Liver (tissue), 9 donors: Measurements from ENCODE around the gene NOTCH4. TPM values are rescaled to one million over a fixed set of nuclear protein-coding genes. Genes with fewer than 3 reads are reported as not detected.
"Not testable (repeated sequence)": the region's sequence is repeated elsewhere in the genome, so short reads cannot be mapped to it uniquely, and the experiment has no call there.

Source experiments
- DNase-seq: peaks from one replicate; pipeline ENCODE4 v3.0.0-alpha.2; 2017; ENCODE audit warnings: low spot score
- H3K27ac ChIP-seq, 2 donors: one replicate each; pipeline ENCODE4 v1.7.0; 2013; ENCODE audit warnings: inconsistent platforms in 2 of 2, low read length in 2 of 2, control low read depth in 1 of 2, low read depth in 1 of 2, mild to moderate bottlenecking in 1 of 2
- H3K27me3 ChIP-seq, 4 donors: one replicate each; pipeline versions ENCODE4 v1.6.1 to v1.7.0; 2013; ENCODE audit warnings: low read length in 3 of 4, inconsistent platforms in 1 of 4, mild to moderate bottlenecking in 1 of 4, moderate library complexity in 1 of 4; ENCODE audit not compliant: control insufficient read depth in 4 of 4, insufficient read depth in 4 of 4
- H3K36me3 ChIP-seq, 4 donors: one replicate each; pipeline versions ENCODE4 v1.6.1 to v1.7.0; 2013; ENCODE audit warnings: low read length in 3 of 4, mild to moderate bottlenecking in 3 of 4, low read depth in 1 of 4, moderate library complexity in 1 of 4; ENCODE audit not compliant: control insufficient read depth in 4 of 4, insufficient read depth in 3 of 4
- H3K4me1 ChIP-seq, 4 donors: one replicate each; pipeline versions ENCODE4 v1.6.1 to v1.7.0; 2013; ENCODE audit warnings: low read length in 3 of 4, mild to moderate bottlenecking in 3 of 4, moderate library complexity in 1 of 4; ENCODE audit not compliant: control insufficient read depth in 4 of 4, insufficient read depth in 4 of 4
- H3K4me3 ChIP-seq, 3 donors: one replicate each; pipeline versions ENCODE4 v1.6.1 to v1.7.0; 2013; ENCODE audit warnings: low read length in 3 of 3, control low read depth in 1 of 3, low read depth in 1 of 3, mild to moderate bottlenecking in 1 of 3
- H3K9ac ChIP-seq, 2 donors: one replicate each; pipeline ENCODE4 v1.7.0; 2013; ENCODE audit warnings: low read length in 2 of 2, mild to moderate bottlenecking in 2 of 2, moderate library complexity in 2 of 2, control low read depth in 1 of 2, low read depth in 1 of 2
- H3K9me3 ChIP-seq, 4 donors: one replicate each; pipeline versions ENCODE4 v1.6.1 to v1.7.0; 2013; ENCODE audit warnings: low read length in 3 of 4; ENCODE audit not compliant: control insufficient read depth in 4 of 4
- ATF3 ChIP-seq: IDR thresholded peaks from 2 replicates; pipeline ENCODE4 v1.6.1; 2016; ENCODE audit warnings: antibody characterized with exemption
- CTCF ChIP-seq: fragments of 150-350 bp; IDR thresholded peaks from 2 replicates; pipeline ENCODE4 v1.5.1; 2017; ENCODE audit warnings: improper control_type of control experiment, low read depth, low read length; ENCODE audit not compliant: missing input control
- EGR1 ChIP-seq, 2 donors: IDR thresholded peaks; 2 replicates each; pipeline ENCODE4 v1.6.1; 2016 to 2018; ENCODE audit warnings: antibody characterized with exemption in 2 of 2, low read depth in 2 of 2
- FOXA1 ChIP-seq: IDR thresholded peaks from 2 replicates; pipeline ENCODE4 v1.6.1; 2016; ENCODE audit warnings: antibody characterized with exemption
- GABPA ChIP-seq, 2 donors: IDR thresholded peaks in 1 of 2; conservative IDR thresholded peaks in 1 of 2; 2 replicates each; pipeline ENCODE4 v1.6.1; 2016; ENCODE audit warnings: antibody characterized with exemption in 2 of 2, mild to moderate bottlenecking in 1 of 2, moderate library complexity in 1 of 2
- HNF4A ChIP-seq, 2 donors: conservative IDR thresholded peaks; 2 replicates each; pipeline ENCODE4 v1.6.1; 2016; ENCODE audit warnings: antibody characterized with exemption in 2 of 2, mild to moderate bottlenecking in 2 of 2
- JUND ChIP-seq, 2 donors: IDR thresholded peaks; 2 replicates each; pipeline ENCODE4 v1.6.1; 2016; ENCODE audit warnings: antibody characterized with exemption in 2 of 2
- NR2F2 ChIP-seq: IDR thresholded peaks from 2 replicates; pipeline ENCODE4 v1.6.1; 2016; ENCODE audit warnings: antibody characterized with exemption
- RAD21 ChIP-seq, 2 donors: IDR thresholded peaks; 2 replicates each; pipeline ENCODE4 v1.6.1; 2016; ENCODE audit warnings: antibody characterized with exemption in 2 of 2, mild to moderate bottlenecking in 2 of 2
- REST ChIP-seq: IDR thresholded peaks from 2 replicates; pipeline ENCODE4 v1.6.1; 2016; ENCODE audit warnings: antibody characterized with exemption, mild to moderate bottlenecking
- RXRA ChIP-seq, 2 donors: IDR thresholded peaks; 2 replicates each; pipeline ENCODE4 v1.6.1; 2017 to 2018; ENCODE audit warnings: antibody characterized with exemption in 2 of 2, mild to moderate bottlenecking in 1 of 2
- YY1 ChIP-seq: IDR thresholded peaks from 2 replicates; pipeline ENCODE4 v1.6.1; 2016; ENCODE audit warnings: antibody characterized with exemption, mild to moderate bottlenecking
- ZBTB33 ChIP-seq: IDR thresholded peaks from 2 replicates; pipeline ENCODE4 v1.6.1; 2016; ENCODE audit warnings: antibody characterized with exemption
- WGBS: extraction: QIAGEN DNeasy Blood & Tissue Kit; methylation state at CpG from one replicate; pipeline ENCODE4 v1.1.7; 2013; 5-methylcytosine and 5-hydroxymethylcytosine counted together
- polyA plus RNA-seq, 2 donors: library from polyadenylated mRNA; stranded (reverse) in 1 of 2; unstranded in 1 of 2; fragments of 200-250 nt in 1 of 2; fragments of >200 nt in 1 of 2; fragmentation: Nextera tagmentation in 1 of 2; extraction: Ambion mirVana in 1 of 2; gene quantifications; one replicate each; pipeline versions ENCODE4 v1.2.1 to v1.2.3, GENCODE V29; 2013 to 2015
- total RNA-seq, 2 donors: library from RNA; depleted of rRNA; stranded (reverse); fragments of >200 nt; gene quantifications; one replicate each; pipeline ENCODE4 v1.2.3, GENCODE V29; 2014
- donor health status: healthy.
- donor health status: healthy.
- donor health status: healthy.
- donor health status: healthy.
- donor health status: healthy.

The NOTCH4 gene
- total and polyA plus RNA-seq, 4 donors, result 2.6 to 15.1 (median 8.8) TPM

- H3K9me3 ChIP-seq, H3K4me3 ChIP-seq, H3K27me3 ChIP-seq, H3K9ac ChIP-seq, H3K27ac ChIP-seq, DNase-seq, H3K4me1 ChIP-seq, H3K36me3 ChIP-seq: not testable (repeated sequence)
- WGBS, result 83% methylated on average over 4 of the region's 4 CpGs
Observed at GRCh38 chr6:32242318-32242813, 18.5 kb upstream of the NOTCH4 start.

- TF ChIP-seq ZBTB33 (no peak), RXRA (IDR thresholded peaks at IDR 0.05) (no peak), CTCF (no peak), EGR1 (IDR thresholded peaks at IDR 0.05; ENCODE audit: low read depth in 2 of 2) (no peak), HNF4A (conservative IDR thresholded peaks at IDR 0.05) (no peak), YY1 (no peak), FOXA1 (no peak), NR2F2 (no peak)
- no peak for DNase-seq
- Histone ChIP-seq H3K4me1 (peaks cover 0 to 3% (median 2%) of the 10 kb centered on the region in 4 donors), H3K9ac (no peak overlapping the region), H3K27ac (no peak overlapping the region), H3K4me3 (no peak overlapping the region), H3K27me3 (peaks cover 0 to 5% (median 0%) of the 10 kb centered on the region in 4 donors), H3K9me3 (no peaks in the 10 kb centered on the region), H3K36me3 (no peaks in the 10 kb centered on the region)
- 92% methylated on average over 1 of the region's 1 CpG for WGBS
Observed at GRCh38 chr6:32240686-32241085, 16.8 kb upstream of the NOTCH4 start.

- H3K27ac ChIP-seq, result no peak overlapping the region
- no peaks in the 10 kb centered on the region for H3K36me3 ChIP-seq
- no peak overlapping the region for H3K4me3 ChIP-seq
- H3K4me1 ChIP-seq, result peaks cover 0 to 2% (median 0%) of the 10 kb centered on the region in 4 donors
- H3K9ac ChIP-seq, result no peak overlapping the region
- TF ChIP-seq EGR1 (IDR thresholded peaks at IDR 0.05; ENCODE audit: low read depth in 2 of 2) (no peak), ZBTB33 (no peak), RAD21 (IDR thresholded peaks at IDR 0.05) (no peak), RXRA (IDR thresholded peaks at IDR 0.05) (no peak), YY1 (no peak), GABPA (IDR thresholded peaks at IDR 0.05 in 1 of 2, conservative IDR thresholded peaks at IDR 0.05 in 1 of 2) (no peak), NR2F2 (no peak), JUND (IDR thresholded peaks at IDR 0.05) (no peak), CTCF (no peak), REST (no peak), FOXA1 (no peak), HNF4A (conservative IDR thresholded peaks at IDR 0.05) (no peak), ATF3 (no peak)
- H3K9me3 ChIP-seq, result no peaks in the 10 kb centered on the region
- WGBS, result 87% methylated on average over 2 of the region's 2 CpGs
- peaks cover 0 to 5% (median 0%) of the 10 kb centered on the region in 4 donors for H3K27me3 ChIP-seq
- no peak for DNase-seq
Observed at GRCh38 chr6:32239462-32239861, 15.6 kb upstream of the NOTCH4 start.
